ENCODE measurements around the gene CD2AP.
"Not testable (repeated sequence)": the region's sequence is repeated elsewhere in the genome, so short reads cannot be mapped to it uniquely, and the experiment has no call there.

CD2AP gene

GRCh38 chr6:47647188-47647587 is 169.6 kb downstream of the CD2AP start:
- no peak for DNase-seq

GRCh38 chr6:47647626-47648025 is 170.0 kb downstream of the CD2AP start:
- not testable (repeated sequence) for DNase-seq

- no peak for DNase-seq
Observed at GRCh38 chr6:47648031-47648430, 170.4 kb downstream of the CD2AP start.

- no peak for DNase-seq
Observed at GRCh38 chr6:47650553-47651432, 173.2 kb downstream of the CD2AP start.

GRCh38 chr6:47651505-47651944 is 173.9 kb downstream of the CD2AP start:
- DNase-seq, result peak; percentile 73

GRCh38 chr6:47653706-47654105 is 176.1 kb downstream of the CD2AP start:
- DNase-seq, result no peak

- no peak for DNase-seq
Observed at GRCh38 chr6:47654255-47654654, 176.7 kb downstream of the CD2AP start.

GRCh38 chr6:47655719-47656595 is 178.4 kb downstream of the CD2AP start:
- DNase-seq, result peak; percentile 57

- DNase-seq, result no peak
Observed at GRCh38 chr6:47661960-47662359, 184.4 kb downstream of the CD2AP start.

- DNase-seq, result no peak
Observed at GRCh38 chr6:47663462-47664216, 186.1 kb downstream of the CD2AP start.

- DNase-seq, result no peak
Observed at GRCh38 chr6:47665112-47665511, 187.5 kb downstream of the CD2AP start.

- DNase-seq, result peak; percentile 64
Observed at GRCh38 chr6:47669684-47670513, 192.3 kb downstream of the CD2AP start.

- no peak for DNase-seq
Observed at GRCh38 chr6:47670851-47671250, 193.3 kb downstream of the CD2AP start.

GRCh38 chr6:47671777-47672176 is 194.2 kb downstream of the CD2AP start:
- no peak for DNase-seq

- peak; percentile 34 for DNase-seq
Observed at GRCh38 chr6:47672816-47673215, 195.2 kb downstream of the CD2AP start.

GRCh38 chr6:47674673-47675072 is 197.1 kb downstream of the CD2AP start:
- no peak for DNase-seq
